Peyer's patch (tissue), 4 donors: ENCODE results near the gene UTP14A. TPM values are rescaled to one million over a fixed set of nuclear protein-coding genes. Genes with fewer than 3 reads are reported as not detected.

Experiments
- DNase-seq, 3 donors: peaks; one replicate each; pipeline ENCODE4 v3.0.0-alpha.2; 2017 to 2019
- H3K27ac ChIP-seq, 4 donors: fragments of 200-600 bp; sonication (generic); one replicate each; pipeline ENCODE4 v1.5.1; 2016 to 2019
- H3K27me3 ChIP-seq, 2 donors: fragments of 200-600 bp; sonication (generic); one replicate each; pipeline ENCODE4 v1.5.1; 2019
- H3K36me3 ChIP-seq, 3 donors: fragments of 200-600 bp; sonication (generic); one replicate each; pipeline ENCODE4 v1.5.1; 2016 to 2019
- H3K4me1 ChIP-seq, 4 donors: fragments of 200-600 bp; sonication (generic); one replicate each; pipeline ENCODE4 v1.5.1; 2016 to 2019
- H3K4me3 ChIP-seq, 4 donors: fragments of 200-600 bp; sonication (generic); 1 replicate in 3 of 4; 2 replicates in 1 of 4; pipeline ENCODE4 v1.5.1; 2016 to 2019; ENCODE audit warnings: mild to moderate bottlenecking in 1 of 4
- H3K9me3 ChIP-seq, 4 donors: fragments of 200-600 bp; sonication (generic); one replicate each; pipeline ENCODE4 v1.5.1; 2016 to 2019; ENCODE audit warnings: mild to moderate bottlenecking in 1 of 4
- POLR2A ChIP-seq, 2 donors: fragments of 450-650 bp; IDR thresholded peaks; one replicate each; pipeline ENCODE4 v1.5.1; 2017; ENCODE audit warnings: antibody characterized with exemption in 2 of 2, mild to moderate bottlenecking in 2 of 2, moderate library complexity in 2 of 2
- total RNA-seq, 4 donors: library from RNA; depleted of rRNA; stranded (reverse); fragments of >200 nt; gene quantifications; one replicate each; pipeline ENCODE4 v1.1.0, GENCODE V29; 2016
- TF ChIP-seq, protein P1 (sequence below), 6 experiments: fragments of 450-650 bp in 4 of 6; fragments of 200-600 bp in 2 of 6; sonication (generic) in 1 of 6; IDR thresholded peaks; one replicate each; pipeline ENCODE4 v1.5.1; 2017 to 2019; ENCODE audit warnings: antibody characterized with exemption in 6 of 6, mild to moderate bottlenecking in 3 of 6, moderate library complexity in 1 of 6

The UTP14A gene
- total RNA-seq, 4 donors from 2014 or later, result 8.6 to 46.2 (median 11.2) TPM

DNA sequence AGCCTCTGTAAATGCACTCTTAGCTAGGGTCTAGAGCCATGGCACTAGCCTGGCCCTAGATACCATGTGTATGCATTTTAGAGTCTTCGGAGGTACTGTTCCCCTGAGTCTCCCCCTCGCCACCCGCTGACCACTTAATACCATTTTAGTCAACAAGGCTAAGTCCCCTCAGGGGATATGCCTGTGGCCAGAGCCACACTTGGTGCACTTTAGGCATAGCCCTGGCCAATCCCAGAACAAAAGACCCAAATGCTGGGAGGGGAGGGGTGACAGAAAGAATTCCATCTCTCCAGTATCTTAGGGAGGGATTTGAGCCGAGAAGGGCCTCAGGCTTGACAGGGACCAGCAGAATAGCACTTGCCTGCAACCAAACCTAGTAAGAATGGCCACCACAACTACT, 47.9 kb downstream of the UTP14A start:
- Histone ChIP-seq H3K36me3 (no peaks in the 10 kb centered on the region), H3K4me3 (no peak overlapping the region), H3K9me3 (no peaks in the 10 kb centered on the region), H3K27me3 (no peaks in the 10 kb centered on the region), H3K4me1 (no peaks in the 10 kb centered on the region), H3K27ac (no peak overlapping the region)
- no peak for TF ChIP-seq POLR2A (IDR thresholded peaks at IDR 0.05)
- TF ChIP-seq, protein P1, sequence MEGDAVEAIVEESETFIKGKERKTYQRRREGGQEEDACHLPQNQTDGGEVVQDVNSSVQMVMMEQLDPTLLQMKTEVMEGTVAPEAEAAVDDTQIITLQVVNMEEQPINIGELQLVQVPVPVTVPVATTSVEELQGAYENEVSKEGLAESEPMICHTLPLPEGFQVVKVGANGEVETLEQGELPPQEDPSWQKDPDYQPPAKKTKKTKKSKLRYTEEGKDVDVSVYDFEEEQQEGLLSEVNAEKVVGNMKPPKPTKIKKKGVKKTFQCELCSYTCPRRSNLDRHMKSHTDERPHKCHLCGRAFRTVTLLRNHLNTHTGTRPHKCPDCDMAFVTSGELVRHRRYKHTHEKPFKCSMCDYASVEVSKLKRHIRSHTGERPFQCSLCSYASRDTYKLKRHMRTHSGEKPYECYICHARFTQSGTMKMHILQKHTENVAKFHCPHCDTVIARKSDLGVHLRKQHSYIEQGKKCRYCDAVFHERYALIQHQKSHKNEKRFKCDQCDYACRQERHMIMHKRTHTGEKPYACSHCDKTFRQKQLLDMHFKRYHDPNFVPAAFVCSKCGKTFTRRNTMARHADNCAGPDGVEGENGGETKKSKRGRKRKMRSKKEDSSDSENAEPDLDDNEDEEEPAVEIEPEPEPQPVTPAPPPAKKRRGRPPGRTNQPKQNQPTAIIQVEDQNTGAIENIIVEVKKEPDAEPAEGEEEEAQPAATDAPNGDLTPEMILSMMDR (IDR thresholded peaks at IDR 0.05), result no peak
- DNase-seq, result no peak

GRCh38 chrX:129954804-129955203, 48.8 kb downstream of the UTP14A start:
- Histone ChIP-seq H3K27me3 (no peaks in the 10 kb centered on the region), H3K4me3 (no peak overlapping the region), H3K9me3 (peaks cover 0 to 3% (median 0%) of the 10 kb centered on the region in 4 donors), H3K36me3 (no peaks in the 10 kb centered on the region), H3K4me1 (no peaks in the 10 kb centered on the region), H3K27ac (no peak overlapping the region)
- TF ChIP-seq, protein P1 (IDR thresholded peaks at IDR 0.05), result no peak
- TF ChIP-seq POLR2A (IDR thresholded peaks at IDR 0.05), result no peak
- DNase-seq, result no peak

GRCh38 chrX:129955682-129956081, 49.7 kb downstream of the UTP14A start:
- Histone ChIP-seq H3K27me3 (no peaks in the 10 kb centered on the region), H3K9me3 (peaks cover 0 to 3% (median 0%) of the 10 kb centered on the region in 4 donors), H3K4me3 (no peak overlapping the region), H3K36me3 (no peaks in the 10 kb centered on the region), H3K4me1 (no peaks in the 10 kb centered on the region), H3K27ac (no peak overlapping the region)
- DNase-seq, result no peak
- no peak for TF ChIP-seq POLR2A (IDR thresholded peaks at IDR 0.05)
- TF ChIP-seq, protein P1 (IDR thresholded peaks at IDR 0.05), result no peak

- no peaks in the 10 kb centered on the region for H3K36me3 ChIP-seq
- H3K4me1 ChIP-seq, result no peaks in the 10 kb centered on the region
- H3K9me3 ChIP-seq, result peaks cover 0 to 3% (median 0%) of the 10 kb centered on the region in 4 donors
- no peak for DNase-seq
- H3K27ac ChIP-seq, result no peak overlapping the region
- TF ChIP-seq, protein P1 (IDR thresholded peaks at IDR 0.05), result no peak
- TF ChIP-seq POLR2A (IDR thresholded peaks at IDR 0.05), result no peak
- no peaks in the 10 kb centered on the region for H3K27me3 ChIP-seq
- H3K4me3 ChIP-seq, result no peak overlapping the region
Measured at GRCh38 chrX:129956145-129956544, 50.2 kb downstream of the UTP14A start.

DNA sequence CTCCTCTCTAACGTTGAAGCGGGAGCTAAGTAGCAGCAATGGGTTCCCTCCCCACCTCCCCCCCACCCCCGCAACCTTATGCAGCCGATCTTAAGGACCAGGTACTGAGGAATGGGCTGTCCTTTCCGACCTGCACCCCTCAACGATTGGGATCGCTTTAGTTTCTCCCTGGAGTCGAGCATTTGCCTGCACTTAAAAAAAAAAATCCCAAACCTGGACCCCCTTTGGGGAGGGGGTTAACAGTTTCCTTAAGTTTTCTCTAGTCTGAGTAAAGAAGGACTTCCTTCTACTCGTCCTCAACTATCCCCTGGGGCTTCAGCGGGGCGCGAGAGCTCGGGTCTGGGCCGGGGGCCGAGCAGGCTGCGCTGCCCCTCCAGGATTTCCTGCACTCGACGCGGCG, 50.8 kb downstream of the UTP14A start:
- Histone ChIP-seq H3K4me1 (peaks cover 0 to 3% (median 0%) of the 10 kb centered on the region in 4 donors), H3K9me3 (peaks cover 0 to 3% (median 0%) of the 10 kb centered on the region in 4 donors), H3K27ac (peak overlapping the region; percentile 63 to 74 (median 72)), H3K4me3 (peak overlapping the region; percentile 32 to 55 (median 46)), H3K27me3 (no peaks in the 10 kb centered on the region), H3K36me3 (no peaks in the 10 kb centered on the region)
- DNase-seq, result no peak
- TF ChIP-seq, protein P1 (IDR thresholded peaks at IDR 0.05), result no peak
- TF ChIP-seq POLR2A (IDR thresholded peaks at IDR 0.05), result no peak
